HepG2 (cell line): Measurements from ENCODE around the gene PATZ1.

Experiments
- CTCF ChIP-seq: sonication (generic); formaldehyde crosslinking; IDR thresholded peaks from 2 replicates; pipeline ENCODE4 v1.5.0; 2020; ENCODE audit warnings: mild to moderate bottlenecking, missing genetic modification reagents, moderate library complexity
- KLF15 ChIP-seq: sonication (generic); formaldehyde crosslinking; IDR thresholded peaks from 2 replicates; pipeline ENCODE4 v1.8.1; 2023; ENCODE audit warnings: borderline replicate concordance, mild to moderate bottlenecking, inconsistent platforms, missing genetic modification reagents, mixed read lengths
- MAX ChIP-seq: IDR thresholded peaks from 2 replicates; pipeline ENCODE4 v1.6.1; 2012; ENCODE audit warnings: inconsistent platforms
- PHF21A ChIP-seq: sonication (generic); formaldehyde crosslinking; IDR thresholded peaks from 2 replicates; pipeline ENCODE4 v1.5.0; 2020; ENCODE audit warnings: mild to moderate bottlenecking, missing genetic modification reagents
- PLRG1 ChIP-seq: fragments of 450-650 bp; conservative IDR thresholded peaks from 2 replicates; pipeline ENCODE4 v1.6.1; 2016
- SMAD3 ChIP-seq: sonication (generic); formaldehyde crosslinking; IDR thresholded peaks from 2 replicates; pipeline ENCODE4 v1.4.0; 2020; ENCODE audit warnings: missing genetic modification reagents
- SOX6 ChIP-seq, 2 experiments: fragments of 450-650 bp in 1 of 2; sonication (generic) in 1 of 2; formaldehyde crosslinking in 1 of 2; IDR thresholded peaks; 2 replicates each; pipeline versions ENCODE4 v1.4.0 to v1.6.1; 2017 to 2020; ENCODE audit warnings: antibody characterized with exemption in 1 of 2, mild to moderate bottlenecking in 1 of 2, missing genetic modification reagents in 1 of 2
- TAF1 ChIP-seq: sonication (generic); formaldehyde crosslinking; IDR thresholded peaks from 2 replicates; pipeline ENCODE4 v1.4.0; 2020; ENCODE audit warnings: missing genetic modification reagents
- TCF7 ChIP-seq: sonication (generic); IDR thresholded peaks from 2 replicates; pipeline ENCODE4 v1.6.1; 2016; ENCODE audit warnings: antibody characterized with exemption, low read depth
- TF ChIP-seq, protein P1 (sequence below): IDR thresholded peaks from 2 replicates; pipeline ENCODE4 v1.6.1; 2016; ENCODE audit warnings: mild to moderate bottlenecking
- TF ChIP-seq, protein P2 (sequence below): sonication (generic); formaldehyde crosslinking; IDR thresholded peaks from 2 replicates; pipeline ENCODE4 v1.8.1; 2023; ENCODE audit warnings: mild to moderate bottlenecking, missing genetic modification reagents, borderline replicate concordance

- no peak for TF ChIP-seq SMAD3 (CRISPR knock-in tag)
- TF ChIP-seq TCF7: no peak
- no peak for TF ChIP-seq TAF1
- no peak for TF ChIP-seq PHF21A
- no peak for TF ChIP-seq CTCF (CRISPR knock-in tag)
- no peak for TF ChIP-seq SOX6 (IDR thresholded peaks at IDR 0.05)
- no peak for TF ChIP-seq SOX6 (CRISPR knock-in tag; IDR thresholded peaks at IDR 0.05)
- TF ChIP-seq, protein P1, sequence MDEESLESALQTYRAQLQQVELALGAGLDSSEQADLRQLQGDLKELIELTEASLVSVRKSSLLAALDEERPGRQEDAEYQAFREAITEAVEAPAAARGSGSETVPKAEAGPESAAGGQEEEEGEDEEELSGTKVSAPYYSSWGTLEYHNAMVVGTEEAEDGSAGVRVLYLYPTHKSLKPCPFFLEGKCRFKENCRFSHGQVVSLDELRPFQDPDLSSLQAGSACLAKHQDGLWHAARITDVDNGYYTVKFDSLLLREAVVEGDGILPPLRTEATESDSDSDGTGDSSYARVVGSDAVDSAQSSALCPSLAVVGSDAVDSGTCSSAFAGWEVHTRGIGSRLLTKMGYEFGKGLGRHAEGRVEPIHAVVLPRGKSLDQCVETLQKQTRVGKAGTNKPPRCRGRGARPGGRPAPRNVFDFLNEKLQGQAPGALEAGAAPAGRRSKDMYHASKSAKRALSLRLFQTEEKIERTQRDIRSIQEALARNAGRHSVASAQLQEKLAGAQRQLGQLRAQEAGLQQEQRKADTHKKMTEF (CRISPR knock-in tag): no peak
- TF ChIP-seq PLRG1: no peak
- TF ChIP-seq, protein P2, sequence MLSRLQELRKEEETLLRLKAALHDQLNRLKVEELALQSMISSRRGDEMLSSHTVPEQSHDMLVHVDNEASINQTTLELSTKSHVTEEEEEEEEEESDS (CRISPR knock-in tag): no peak
- no peak for TF ChIP-seq MAX
- no peak for TF ChIP-seq KLF15 (CRISPR knock-in tag)
Measured at GRCh38 chr22:31394326-31394725, 48.2 kb upstream of the PATZ1 start.
